Stimulated activated CD8-positive, alpha-beta memory T cell treated with anti-CD3 and anti-CD28 coated beads, Interleukin-12 subunit alpha, Interleukin-12 subunit beta, amount 100 ng/mL, for 24 hours (primary cell): Measurements from ENCODE around the gene QPCTL.

Source experiments
- DNase-seq: peaks from one replicate; pipeline ENCODE4 v3.0.0-alpha.2; 2020; ENCODE audit errors: extremely low read depth

Gene QPCTL

GRCh38 chr19:45692187-45693105 is at the start of gene QPCTL:
TSS of gene QPCTL (plus strand) at chr19:45692666. CDS start at chr19:45692704, 38 bp downstream.
- peak; percentile 95 for DNase-seq

- DNase-seq, result peak; percentile 78
These were observed 49.2 kb upstream of the QPCTL start for GRCh38 chr19:45643024-45643926.

GRCh38 chr19:45643927-45644771 is 48.3 kb upstream of the QPCTL start:
- no peak for DNase-seq

GRCh38 chr19:45645068-45645630 is 47.3 kb upstream of the QPCTL start:
- no peak for DNase-seq

GRCh38 chr19:45645631-45646344 is 46.7 kb upstream of the QPCTL start:
- DNase-seq, result no peak

GRCh38 chr19:45646345-45646698 is 46.1 kb upstream of the QPCTL start:
- no peak for DNase-seq

- DNase-seq, result no peak
These were observed 41.7 kb upstream of the QPCTL start for GRCh38 chr19:45650722-45651121.

- DNase-seq, result no peak
These were observed 38.8 kb upstream of the QPCTL start for GRCh38 chr19:45653634-45654033.

- no peak for DNase-seq
These were observed 37.4 kb upstream of the QPCTL start for GRCh38 chr19:45655073-45655472.

GRCh38 chr19:45657520-45658167 is 34.8 kb upstream of the QPCTL start:
- no peak for DNase-seq

- DNase-seq, result no peak
These were observed 33.3 kb upstream of the QPCTL start for GRCh38 chr19:45659096-45659729.

- no peak for DNase-seq
These were observed 31.8 kb upstream of the QPCTL start for GRCh38 chr19:45660636-45661035.

GRCh38 chr19:45663800-45664199 is 28.7 kb upstream of the QPCTL start:
- no peak for DNase-seq

- DNase-seq, result no peak
These were observed 27.9 kb upstream of the QPCTL start for GRCh38 chr19:45664575-45664974.

- DNase-seq, result peak; percentile 34
These were observed 24.7 kb upstream of the QPCTL start, which contains the start of gene GIPR for GRCh38 chr19:45667620-45668341. TSS of gene GIPR (plus strand) at chr19:45668221. CDS start at chr19:45669521, 1,300 bp downstream.

- DNase-seq, result no peak
These were observed 24.1 kb upstream of the QPCTL start for GRCh38 chr19:45668342-45668871.

GRCh38 chr19:45670670-45671453 is 21.6 kb upstream of the QPCTL start:
- DNase-seq, result no peak

GRCh38 chr19:45674946-45675345 is 17.5 kb upstream of the QPCTL start:
- DNase-seq, result no peak
